ENCODE data around the gene SCFD2.

DNA sequence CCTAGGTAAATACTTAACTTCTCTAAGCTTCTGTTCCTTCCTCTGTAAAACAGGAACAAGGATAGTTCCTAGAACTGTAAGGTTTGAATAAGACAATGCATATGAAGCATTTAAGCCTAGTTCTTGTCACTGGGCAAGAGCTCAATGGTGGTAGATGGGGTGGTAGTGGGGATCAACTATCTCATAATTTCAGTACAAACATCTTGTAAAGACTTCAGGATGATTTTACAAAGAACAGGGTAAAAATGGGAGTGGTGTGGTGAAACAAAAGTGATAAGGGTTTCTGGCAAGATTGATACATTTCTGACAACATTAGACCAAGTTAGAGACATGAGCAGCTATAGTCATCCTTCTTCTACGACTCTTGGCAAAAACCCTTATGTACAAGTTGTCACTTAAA lies 137.8 kb downstream of the SCFD2 start:
- TF ChIP-seq, protein P1, sequence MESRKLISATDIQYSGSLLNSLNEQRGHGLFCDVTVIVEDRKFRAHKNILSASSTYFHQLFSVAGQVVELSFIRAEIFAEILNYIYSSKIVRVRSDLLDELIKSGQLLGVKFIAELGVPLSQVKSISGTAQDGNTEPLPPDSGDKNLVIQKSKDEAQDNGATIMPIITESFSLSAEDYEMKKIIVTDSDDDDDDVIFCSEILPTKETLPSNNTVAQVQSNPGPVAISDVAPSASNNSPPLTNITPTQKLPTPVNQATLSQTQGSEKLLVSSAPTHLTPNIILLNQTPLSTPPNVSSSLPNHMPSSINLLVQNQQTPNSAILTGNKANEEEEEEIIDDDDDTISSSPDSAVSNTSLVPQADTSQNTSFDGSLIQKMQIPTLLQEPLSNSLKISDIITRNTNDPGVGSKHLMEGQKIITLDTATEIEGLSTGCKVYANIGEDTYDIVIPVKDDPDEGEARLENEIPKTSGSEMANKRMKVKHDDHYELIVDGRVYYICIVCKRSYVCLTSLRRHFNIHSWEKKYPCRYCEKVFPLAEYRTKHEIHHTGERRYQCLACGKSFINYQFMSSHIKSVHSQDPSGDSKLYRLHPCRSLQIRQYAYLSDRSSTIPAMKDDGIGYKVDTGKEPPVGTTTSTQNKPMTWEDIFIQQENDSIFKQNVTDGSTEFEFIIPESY (IDR thresholded peaks at IDR 0.05) = no peak
- TF ChIP-seq POLR2AphosphoS2 (IDR thresholded peaks at IDR 0.05; ENCODE audit: low read depth, low read length) (no peak), YBX1 (IDR thresholded peaks at IDR 0.05) (no peak), CEBPB (IDR thresholded peaks at IDR 0.05; ENCODE audit: borderline replicate concordance in 1 of 2, low read depth in 2 of 2, low read length in 2 of 2) (no peak), CEBPZ (IDR thresholded peaks at IDR 0.05; ENCODE audit: low read depth, low read length) (no peak), KDM1A (IDR thresholded peaks at IDR 0.05; ENCODE audit: borderline replicate concordance) (no peak)
- TF ChIP-seq, protein P2, sequence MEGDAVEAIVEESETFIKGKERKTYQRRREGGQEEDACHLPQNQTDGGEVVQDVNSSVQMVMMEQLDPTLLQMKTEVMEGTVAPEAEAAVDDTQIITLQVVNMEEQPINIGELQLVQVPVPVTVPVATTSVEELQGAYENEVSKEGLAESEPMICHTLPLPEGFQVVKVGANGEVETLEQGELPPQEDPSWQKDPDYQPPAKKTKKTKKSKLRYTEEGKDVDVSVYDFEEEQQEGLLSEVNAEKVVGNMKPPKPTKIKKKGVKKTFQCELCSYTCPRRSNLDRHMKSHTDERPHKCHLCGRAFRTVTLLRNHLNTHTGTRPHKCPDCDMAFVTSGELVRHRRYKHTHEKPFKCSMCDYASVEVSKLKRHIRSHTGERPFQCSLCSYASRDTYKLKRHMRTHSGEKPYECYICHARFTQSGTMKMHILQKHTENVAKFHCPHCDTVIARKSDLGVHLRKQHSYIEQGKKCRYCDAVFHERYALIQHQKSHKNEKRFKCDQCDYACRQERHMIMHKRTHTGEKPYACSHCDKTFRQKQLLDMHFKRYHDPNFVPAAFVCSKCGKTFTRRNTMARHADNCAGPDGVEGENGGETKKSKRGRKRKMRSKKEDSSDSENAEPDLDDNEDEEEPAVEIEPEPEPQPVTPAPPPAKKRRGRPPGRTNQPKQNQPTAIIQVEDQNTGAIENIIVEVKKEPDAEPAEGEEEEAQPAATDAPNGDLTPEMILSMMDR (IDR thresholded peaks at IDR 0.05 in 2 of 3, conservative IDR thresholded peaks at IDR 0.05 in 1 of 3; ENCODE audit: control insufficient read depth in 2 of 3, extremely low read depth in 1 of 3, insufficient read depth in 1 of 3, low read depth in 3 of 3, low read length in 3 of 3) = no peak
